LNCAP (cell line): ENCODE data around the gene GPR161.

Experiments
- CTCF ChIP-seq: fragments of 450-650 bp; IDR thresholded peaks from 2 replicates; pipeline ENCODE4 v1.5.1; 2017; ENCODE audit warnings: mild to moderate bottlenecking

The GPR161 gene

GRCh38 chr1:168170564-168171508 lies 34.1 kb upstream of the GPR161 start:
- TF ChIP-seq CTCF: no peak

GRCh38 chr1:168167806-168168205 lies 31.1 kb upstream of the GPR161 start:
- no peak for TF ChIP-seq CTCF

GRCh38 chr1:168164771-168165170 lies 28.0 kb upstream of the GPR161 start:
- no peak for TF ChIP-seq CTCF

DNA sequence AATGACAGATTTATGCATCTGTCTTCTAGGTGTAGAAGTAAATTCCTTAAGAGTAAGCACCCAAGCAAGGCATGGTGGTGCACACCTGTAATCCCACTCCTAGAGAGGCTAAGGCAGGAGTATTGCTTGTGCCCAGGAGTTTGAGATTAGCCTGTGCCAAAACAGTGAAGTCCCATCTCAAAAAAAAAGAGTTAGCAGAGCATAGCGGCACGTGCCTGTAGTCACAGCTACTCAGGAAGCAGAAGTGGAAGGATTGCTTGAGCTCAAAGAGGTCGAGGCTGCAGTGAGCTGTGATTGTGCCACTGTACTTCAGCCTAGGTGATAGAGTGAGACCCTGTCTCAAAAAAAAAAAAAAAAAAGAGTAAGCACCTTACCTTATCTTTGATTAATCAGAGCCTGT lies 26.9 kb upstream of the GPR161 start:
- no peak for TF ChIP-seq CTCF

- TF ChIP-seq CTCF: no peak
Measured at GRCh38 chr1:168161459-168161858, 24.7 kb upstream of the GPR161 start.

DNA sequence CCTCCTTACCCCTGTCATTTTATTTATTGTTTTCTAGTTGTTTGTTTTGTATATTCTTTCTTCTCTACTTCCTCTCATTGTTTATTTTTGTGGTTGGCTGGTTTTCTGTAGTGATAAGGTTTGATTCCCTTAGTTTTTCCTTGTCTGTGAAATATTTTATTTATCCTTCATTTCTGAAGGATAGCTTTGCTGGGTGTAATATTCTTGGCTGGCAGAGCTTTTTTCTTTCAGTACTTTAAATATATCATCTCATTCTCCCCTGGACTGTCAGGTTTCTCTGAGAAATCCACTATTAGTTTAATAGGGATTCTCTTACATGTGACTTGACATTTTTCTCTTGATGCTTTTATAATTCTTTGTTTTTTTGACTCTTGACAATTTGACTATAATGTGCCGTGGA lies 23.2 kb upstream of the GPR161 start:
- no peak for TF ChIP-seq CTCF

- no peak for TF ChIP-seq CTCF
Measured at GRCh38 chr1:168159251-168159650, 22.5 kb upstream of the GPR161 start.
